Measurements from ENCODE around the gene ENDOG. TPM values are rescaled to one million over a fixed set of nuclear protein-coding genes. Genes with fewer than 3 reads are reported as not detected.

ENDOG gene
- total and polyA plus RNA-seq, 12 donors, result 40.9 to 98.8 (median 52.2) TPM

DNA sequence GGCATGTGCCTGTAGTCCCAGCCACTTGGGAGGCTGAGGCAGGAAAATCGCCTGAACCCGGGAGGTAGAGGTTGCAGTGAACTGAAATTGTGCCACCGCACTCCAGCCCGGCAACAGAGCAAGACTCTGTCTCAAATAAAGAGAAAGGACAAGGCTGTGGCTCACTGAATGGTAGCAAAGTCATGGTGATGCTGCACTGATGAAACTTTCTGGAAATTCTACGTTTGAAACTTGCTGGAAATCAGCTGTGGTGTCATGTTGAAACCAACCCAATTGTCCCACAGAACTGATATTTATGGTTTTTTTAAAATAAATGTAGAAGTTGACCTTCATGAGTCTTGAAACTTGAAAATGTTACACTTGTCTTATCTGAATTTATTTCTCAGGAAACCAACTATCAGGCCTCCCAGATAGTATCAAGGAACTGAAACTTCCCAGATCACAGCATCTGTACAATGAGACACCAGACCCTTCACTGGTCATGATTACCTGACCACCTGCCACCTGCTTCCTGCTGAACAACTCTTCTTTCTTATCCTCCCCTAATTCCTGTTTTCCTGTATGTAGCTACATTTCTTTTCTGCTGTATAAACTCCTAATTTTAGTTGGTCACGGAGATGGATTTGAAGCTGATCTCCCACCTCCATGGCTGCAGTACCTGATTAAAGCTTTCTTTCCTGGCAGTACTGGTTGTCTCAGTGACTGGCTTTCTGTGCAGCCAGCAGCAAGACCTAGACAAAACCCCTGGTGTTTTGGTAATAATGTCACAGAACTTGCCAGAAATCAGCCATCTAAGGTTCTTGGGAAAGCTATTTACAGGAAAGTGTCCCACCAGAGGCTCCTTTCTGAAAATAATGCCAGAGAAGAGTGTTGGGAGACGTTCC, 36.9 kb upstream of the ENDOG start:
- DNase-seq, result no peak
- intact Hi-C loops (cut with DNase I), result no loop called here
- peaks cover 0 to 10% (median 0%) of the 10 kb centered on the region in 11 donors for H3K9me3 ChIP-seq
- H3K27ac ChIP-seq, result no peak overlapping the region
- no peak for ATAC-seq
- no peaks in the 10 kb centered on the region for H3K36me3 ChIP-seq
- H3K27me3 ChIP-seq, result no peaks in the 10 kb centered on the region
- TF ChIP-seq CTCF (IDR thresholded peaks at IDR 0.05), result no peak
- H3K4me3 ChIP-seq, result no peak overlapping the region
- 78 to 82% methylated on average over 7 of the region's 7 CpGs for WGBS, 2 donors
- peaks cover 0 to 12% (median 2%) of the 10 kb centered on the region in 9 donors for H3K4me1 ChIP-seq

DNA sequence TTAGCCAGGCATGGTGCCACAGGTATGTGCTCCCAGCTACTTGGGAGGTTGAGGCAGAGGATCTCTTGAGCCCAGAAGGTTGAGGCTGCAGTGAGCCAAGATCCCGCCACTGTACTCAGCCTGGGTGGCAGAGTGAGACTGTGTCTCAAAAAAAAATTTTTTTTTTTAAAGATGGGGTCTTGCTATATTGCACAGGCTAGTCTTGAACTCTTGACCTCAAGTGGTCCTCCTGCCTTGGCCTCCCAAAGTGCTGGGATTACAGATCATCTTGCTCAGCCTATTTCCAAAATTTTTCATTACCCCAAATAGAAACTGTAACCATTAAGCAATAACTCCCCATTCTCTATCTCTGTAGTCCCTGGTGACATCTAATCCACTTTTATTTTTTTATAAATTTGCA, 35.6 kb upstream of the ENDOG start:
- Histone ChIP-seq H3K36me3 (no peaks in the 10 kb centered on the region), H3K9me3 (peaks cover 0 to 10% (median 0%) of the 10 kb centered on the region in 11 donors), H3K27me3 (no peaks in the 10 kb centered on the region), H3K27ac (peak overlapping the region in 1 of 10 donors; percentile 59), H3K4me3 (no peak overlapping the region), H3K4me1 (peaks cover 0 to 18% (median 8%) of the 10 kb centered on the region in 9 donors)
- ATAC-seq (no peak), DNase-seq (no peak)
- intact Hi-C loops (cut with DNase I), result no loop called here
- TF ChIP-seq CTCF (IDR thresholded peaks at IDR 0.05), result no peak
- WGBS, 2 donors, result 90 to 100% methylated on average over 1 of the region's 1 CpG

DNA sequence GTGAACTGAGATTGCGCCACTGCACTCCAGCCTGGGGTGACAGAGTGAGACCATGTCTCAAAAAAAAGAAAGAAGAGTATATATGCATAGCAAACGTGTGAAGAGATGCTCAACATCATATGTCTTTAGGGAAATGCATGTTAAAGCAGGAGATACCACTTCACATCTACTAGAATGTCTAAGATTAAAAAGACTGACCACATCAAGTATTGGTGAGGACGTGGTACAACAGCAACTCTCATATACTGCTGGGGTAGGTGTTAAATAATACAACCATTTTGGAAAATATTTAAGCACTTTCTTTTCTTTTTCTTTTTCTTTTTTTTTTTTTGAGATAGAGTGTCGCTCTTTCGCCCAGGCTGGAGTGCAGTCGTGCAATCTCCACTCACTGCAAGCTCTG, 32.9 kb upstream of the ENDOG start:
- ATAC-seq (no peak), DNase-seq (no peak)
- Histone ChIP-seq H3K4me3 (no peak overlapping the region), H3K27me3 (no peaks in the 10 kb centered on the region), H3K9me3 (peaks cover 0 to 10% (median 0%) of the 10 kb centered on the region in 11 donors), H3K36me3 (peaks cover 0 to 20% (median 0%) of the 10 kb centered on the region in 9 donors), H3K27ac (no peak overlapping the region), H3K4me1 (peaks cover 8 to 30% (median 19%) of the 10 kb centered on the region in 9 donors)
- 93 to 96% methylated on average over 6 of the region's 6 CpGs for WGBS, 2 donors
- no peak for TF ChIP-seq CTCF (IDR thresholded peaks at IDR 0.05)
- intact Hi-C loops (cut with DNase I), result no loop called here

- ATAC-seq (peak; percentile 96 to 98 (median 97)), DNase-seq (peak; percentile 90 to 91)
- no peak for TF ChIP-seq CTCF (IDR thresholded peaks at IDR 0.05)
- 8% methylated on average over 60 to 64 of the region's 64 CpGs for WGBS, 2 donors
- H3K27ac ChIP-seq, result peak within 1 kb of the TSS; percentile 71 to 95 (median 89)
- peaks cover 0 to 3% (median 0%) of the 10 kb centered on the region in 11 donors for H3K9me3 ChIP-seq
- peak within 1 kb of the TSS; percentile 85 to 100 (median 96) for H3K4me3 ChIP-seq
- no peaks in the 10 kb centered on the region for H3K27me3 ChIP-seq
- intact Hi-C loops (cut with DNase I), result loop anchor here in 4 of 10 donors (1.0 to 2.0 kb wide), 4 partner anchors 14 to 32 kb away; partner anchors contain the start of genes ENDOG (in 1 of the 4) and ZER1 (in 1 of the 4)
- H3K4me1 ChIP-seq, result peaks cover 8 to 30% (median 19%) of the 10 kb centered on the region in 9 donors
- H3K36me3 ChIP-seq, result peaks cover 0 to 34% (median 12%) of the 10 kb centered on the region in 9 donors
These were observed 31.4 kb upstream of the ENDOG start, which contains the start of gene TBC1D13 for GRCh38 chr9:128786681-128787601. TBC1D13 (plus strand) TSS chr9:128787253; CDS start chr9:128787354, 101 bp downstream.

Measured in heart right ventricle (tissue), 16 donors.